Endothelial cell of umbilical vein (primary cell): ENCODE results near the gene USP40. TPM values are rescaled to one million over a fixed set of nuclear protein-coding genes. Genes with fewer than 3 reads are reported as not detected.

Source experiments
- BruUV-seq: library from RNA; stranded (reverse); fragments of 400-500 nt; replicated peaks from 2 replicates; lab custom pipeline; 2021; lab: Mats Ljungman, UMichigan
- CTCF ChIA-PET: fragments of 300-600, 350-600 bp; sonication (Branson Sonifier 250); formaldehyde crosslinking; loops from one replicate; lab custom pipeline; 2021; ENCODE audit warnings: antibody characterized with exemption, inconsistent platforms; lab: Charles Lee
- POLR2A ChIA-PET: fragments of 300-600, 350-600 bp; sonication (Branson Sonifier 250); formaldehyde crosslinking; loops from one replicate; lab custom pipeline; 2021; ENCODE audit warnings: antibody characterized with exemption, inconsistent platforms; lab: Charles Lee
- DNase-seq: peaks from one replicate; pipeline ENCODE4 v3.0.0-alpha.2; 2011; ENCODE audit warnings: low read depth, low spot score
- FAIRE-seq: peaks from 2 replicates; lab custom pipeline; 2011; peaks lifted over from hg19 to GRCh38; lab: Jason Lieb, UNC
- H2AFZ ChIP-seq: 2 replicates; pipeline ENCODE4 v1.6.0; 2012; ENCODE audit warnings: low read depth, low read length, control low read depth, inconsistent platforms
- H3K27ac ChIP-seq: 2 replicates; pipeline ENCODE4 v1.5.1; 2011; ENCODE audit warnings: low read depth, mild to moderate bottlenecking, control low read depth, low read length, moderate library complexity; ENCODE audit not compliant: insufficient read depth
- H3K27me3 ChIP-seq, 2 experiments: 2 replicates each; pipeline versions ENCODE4 v1.6.0 to v1.6.1; 2011; ENCODE audit warnings: low read length in 2 of 2, mixed read lengths in 1 of 2; ENCODE audit not compliant: control insufficient read depth in 2 of 2, insufficient read depth in 2 of 2
- H3K36me3 ChIP-seq, 2 experiments: 2 replicates in 1 of 2; 3 replicates in 1 of 2; pipeline ENCODE4 v1.5.1; 2011; ENCODE audit warnings: low read length in 2 of 2, mild to moderate bottlenecking in 1 of 2, moderate library complexity in 1 of 2; ENCODE audit not compliant: control insufficient read depth in 2 of 2, insufficient read depth in 2 of 2; ENCODE audit errors: extremely low read depth in 1 of 2
- H3K4me1 ChIP-seq: 3 replicates; pipeline ENCODE4 v1.5.1; 2011; ENCODE audit warnings: mild to moderate bottlenecking, low read length; ENCODE audit not compliant: control insufficient read depth, insufficient read depth; ENCODE audit errors: extremely low read depth
- H3K4me2 ChIP-seq: 2 replicates; pipeline ENCODE4 v1.6.1; 2011; ENCODE audit warnings: low read length, control low read depth, mixed read lengths; ENCODE audit not compliant: insufficient read depth
- H3K4me3 ChIP-seq, 3 experiments: fragments of 200-600 bp in 1 of 3; sonication (generic), shearing (Covaris generic) in 1 of 3; replicated peaks in 1 of 3; 2 replicates each; pipeline ENCODE4 v1.5.1; 2011 to 2016; ENCODE audit warnings: control low read depth in 3 of 3, low read length in 3 of 3, mild to moderate bottlenecking in 2 of 3, inconsistent platforms in 1 of 3, low read depth in 1 of 3, moderate library complexity in 1 of 3; ENCODE audit not compliant: insufficient read depth in 1 of 3
- H3K79me2 ChIP-seq: 2 replicates; pipeline ENCODE4 v1.6.0; 2012; ENCODE audit warnings: low read length, inconsistent platforms; ENCODE audit not compliant: control insufficient read depth, insufficient read depth
- H3K9ac ChIP-seq: replicated peaks from 2 replicates; pipeline ENCODE3; 2011; ENCODE audit warnings: low read length, control low read depth; ENCODE audit not compliant: insufficient read depth; ENCODE audit errors: extremely low read depth
- H3K9me1 ChIP-seq: replicated peaks from 3 replicates; pipeline ENCODE4 v1.6.0; 2011; ENCODE audit warnings: mild to moderate bottlenecking, low read length; ENCODE audit not compliant: control insufficient read depth, insufficient read depth; ENCODE audit errors: extremely low read depth
- H3K9me3 ChIP-seq: replicated peaks from 2 replicates; pipeline ENCODE4 v1.5.1; 2012; ENCODE audit warnings: low read length, inconsistent platforms; ENCODE audit not compliant: control insufficient read depth, insufficient read depth
- H4K20me1 ChIP-seq: replicated peaks from 2 replicates; pipeline ENCODE3; 2011; ENCODE audit warnings: mild to moderate bottlenecking, low read length; ENCODE audit not compliant: control insufficient read depth, insufficient read depth; ENCODE audit errors: extremely low read depth
- EZH2 ChIP-seq: IDR thresholded peaks from 2 replicates; pipeline ENCODE4 v1.6.1; 2012; ENCODE audit warnings: borderline replicate concordance, low read depth, mild to moderate bottlenecking, moderate library complexity, low read length, inconsistent platforms; ENCODE audit not compliant: severe bottlenecking
- FOS ChIP-seq: IDR thresholded peaks from 2 replicates; pipeline ENCODE4 v1.6.1; 2011; ENCODE audit warnings: mild to moderate bottlenecking, low read length, moderate library complexity, borderline replicate concordance; ENCODE audit not compliant: insufficient read depth
- JUN ChIP-seq: IDR thresholded peaks from 2 replicates; pipeline ENCODE4 v1.6.1; 2011; ENCODE audit warnings: borderline replicate concordance, low read depth; ENCODE audit not compliant: insufficient read length, insufficient read depth
- MAX ChIP-seq: IDR thresholded peaks from 2 replicates; pipeline ENCODE4 v1.6.1; 2011; ENCODE audit not compliant: insufficient read depth, insufficient read length
- MYC ChIP-seq: IDR thresholded peaks from one replicate; pipeline ENCODE4 v1.6.1; 2011; ENCODE audit warnings: mild to moderate bottlenecking, low read depth, low read length
- POLR2A ChIP-seq: IDR thresholded peaks from 2 replicates; pipeline ENCODE4 v1.6.1; 2012; ENCODE audit warnings: low read depth, mild to moderate bottlenecking, control low read depth, low read length
- POLR2AphosphoS5 ChIP-seq: IDR thresholded peaks from 2 replicates; pipeline ENCODE4 v1.6.1; 2012; ENCODE audit warnings: low read depth, mild to moderate bottlenecking, control low read depth, low read length, moderate library complexity; ENCODE audit not compliant: insufficient read depth
- dilution Hi-C: fragments of 300-500 bp; cut with MboI; formaldehyde crosslinking; loops from one replicate; pipeline ENCODE4 v1.15.0; 2019; ENCODE audit warnings: low sequenced_read_pairs; ENCODE audit not compliant: extremely low pct_ligation_motif_present
- intact Hi-C: fragments of 100-400 bp; cut with micrococcal nuclease; formaldehyde crosslinking; loops from one replicate; pipeline ENCODE4 v1.10.0; 2022
- polyA plus RNA-seq, 4 experiments: library from polyadenylated mRNA; depleted of rRNA in 3 of 4; stranded (reverse) in 3 of 4; unstranded in 1 of 4; fragments of >200 nt; gene quantifications; 2 replicates each; pipeline versions ENCODE4 v1.2.1 to v1.2.3, GENCODE V29; 2011 to 2012; ENCODE audit warnings: missing spikeins in 1 of 4
- total RNA-seq: library from RNA; stranded (reverse); gene quantifications from 2 replicates; pipeline ENCODE4 v1.2.3, GENCODE V29; 2021

The USP40 gene
- total and polyA plus RNA-seq, 2 donors (not counting 3 experiments of a cell fraction or from before 2014, with no cell fraction given), result 32.2 to 32.5 TPM

GRCh38 chr2:233600386-233600785 is 33.8 kb upstream of the USP40 start:
- no peaks in the 10 kb centered on the region for H3K9me1 ChIP-seq
- H3K4me3 ChIP-seq, result no peak overlapping the region
- H3K79me2 ChIP-seq, result no peaks in the 10 kb centered on the region
- H3K4me1 ChIP-seq, result no peaks in the 10 kb centered on the region
- no peak for DNase-seq
- ChIA-PET POLR2A (no interaction called here), CTCF (no interaction called here)
- FAIRE-seq, result no peak
- no peaks in the 10 kb centered on the region for H3K9me3 ChIP-seq
- H3K27ac ChIP-seq, result no peak overlapping the region
- no peak overlapping the region for H2AFZ ChIP-seq
- no peak overlapping the region for H3K9ac ChIP-seq
- H3K27me3 ChIP-seq, result peaks cover 3 to 4% of the 10 kb centered on the region in 2 experiments
- no peaks in the 10 kb centered on the region for H4K20me1 ChIP-seq
- dilution Hi-C loops (no loop called here), intact Hi-C loops (no loop called here)
- no peak overlapping the region for H3K4me2 ChIP-seq
- no TSS peak for BruUV-seq
- TF ChIP-seq POLR2AphosphoS5, result no peak
- TF ChIP-seq POLR2A, result no peak
- TF ChIP-seq EZH2, result no peak
- no peak for TF ChIP-seq JUN
- H3K36me3 ChIP-seq, result no peaks in the 10 kb centered on the region

GRCh38 chr2:233598952-233599351 is 32.4 kb upstream of the USP40 start:
- dilution Hi-C loops, result no loop called here

More at GRCh38 chr2:233598952-233599351, 32.4 kb upstream of the USP40 start:
- FAIRE-seq (no peak), DNase-seq (no peak)
- BruUV-seq, result no TSS peak
- no peaks in the 10 kb centered on the region for H3K79me2 ChIP-seq
- POLR2A ChIA-PET, result no interaction called here
- H3K9ac ChIP-seq, result no peak overlapping the region
- H3K27ac ChIP-seq, result no peak overlapping the region
- no peaks in the 10 kb centered on the region for H3K36me3 ChIP-seq
- H3K4me2 ChIP-seq, result no peak overlapping the region
- intact Hi-C loops, result loop anchor here (10.0 kb wide), 1 partner anchor 466 kb away; no protein-coding TSS in a partner anchor
- no peak overlapping the region for H3K4me3 ChIP-seq
- TF ChIP-seq FOS (no peak), JUN (no peak), EZH2 (no peak), POLR2AphosphoS5 (no peak), MAX (no peak), MYC (no peak)
- no peak overlapping the region for H2AFZ ChIP-seq
- H3K9me3 ChIP-seq, result no peaks in the 10 kb centered on the region
- CTCF ChIA-PET, result no interaction called here
- H3K9me1 ChIP-seq, result no peaks in the 10 kb centered on the region
- no peaks in the 10 kb centered on the region for H4K20me1 ChIP-seq
- no peaks in the 10 kb centered on the region for H3K4me1 ChIP-seq
- peaks cover 3 to 4% of the 10 kb centered on the region in 2 experiments for H3K27me3 ChIP-seq
